ENCODE results near the gene SMAD1.

Gene SMAD1

DNA sequence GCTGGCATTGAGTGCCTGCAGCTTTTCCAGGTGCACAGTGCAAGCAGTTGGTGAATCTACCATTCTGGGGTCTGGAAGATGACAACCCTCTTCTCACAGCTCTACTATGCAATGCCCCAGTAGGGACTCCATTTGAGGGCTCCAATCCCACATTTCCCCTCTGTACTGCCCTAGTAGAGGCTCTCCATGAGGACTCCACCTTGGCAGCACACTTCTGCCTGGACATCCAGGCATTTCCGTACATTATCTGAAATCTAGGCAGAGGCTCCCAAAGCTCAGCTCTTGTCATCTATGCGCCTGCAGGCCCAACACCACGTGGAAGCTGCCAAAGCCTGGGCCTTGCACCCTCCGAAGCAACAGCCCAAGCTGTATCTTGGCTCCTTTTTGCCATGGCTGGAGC lies 8.4 kb upstream of the SMAD1 start:
- DNase-seq (ENCODE audit: extremely low spot score): no peak
- no peak for TF ChIP-seq PKNOX1 (IDR thresholded peaks at IDR 0.05)
- TF ChIP-seq FOXA1 (IDR thresholded peaks at IDR 0.05): no peak
- TF ChIP-seq BHLHE40 (IDR thresholded peaks at IDR 0.05; ENCODE audit: borderline replicate concordance): no peak
- TF ChIP-seq HDGF (IDR thresholded peaks at IDR 0.05; ENCODE audit: borderline replicate concordance): no peak
- TF ChIP-seq NFRKB (IDR thresholded peaks at IDR 0.05): no peak
- TF ChIP-seq SUZ12 (IDR thresholded peaks at IDR 0.05): no peak
- no peak for TF ChIP-seq FOXM1 (IDR thresholded peaks at IDR 0.05; ENCODE audit: borderline replicate concordance)
- no peak for TF ChIP-seq L3MBTL2 (conservative IDR thresholded peaks at IDR 0.05)
- TF ChIP-seq FOXK2 (IDR thresholded peaks at IDR 0.05): no peak
- TF ChIP-seq CTBP1 (IDR thresholded peaks at IDR 0.05; ENCODE audit: borderline replicate concordance): no peak
- TF ChIP-seq ARNT (IDR thresholded peaks at IDR 0.05): no peak
- ChIA-PET CTCF (no interaction called here), POLR2A (no interaction called here)

DNA sequence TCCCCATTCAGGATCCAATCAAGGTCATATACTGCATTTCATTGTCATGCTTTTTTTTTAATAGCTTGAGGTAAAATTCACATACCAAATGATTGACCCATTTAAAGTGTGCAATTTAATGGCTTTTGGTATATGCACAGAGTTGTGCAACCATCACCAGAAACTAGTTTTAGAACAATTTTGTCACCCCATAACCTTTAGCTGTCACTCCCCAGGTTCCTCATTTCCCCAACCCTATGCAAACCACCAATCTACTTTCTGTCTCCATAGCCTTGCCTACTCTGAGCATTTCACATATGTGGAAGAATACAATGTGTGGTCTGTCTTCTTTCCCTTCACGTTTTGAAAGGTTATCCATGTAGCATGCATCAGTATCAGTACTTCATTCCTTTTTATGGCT lies 1.4 kb upstream of the SMAD1 start:
- DNase-seq (ENCODE audit: extremely low spot score): no peak
- ChIA-PET POLR2A (no interaction called here), CTCF (interaction anchor here (0.6 to 0.7 kb wide), 2 partner anchors 468 to 868 kb away, joined by 3 to 5 read pairs; no protein-coding TSS in a partner anchor)
- TF ChIP-seq CTBP1 (IDR thresholded peaks at IDR 0.05; ENCODE audit: borderline replicate concordance) (no peak), NFRKB (IDR thresholded peaks at IDR 0.05) (no peak), FOXM1 (IDR thresholded peaks at IDR 0.05; ENCODE audit: borderline replicate concordance) (no peak), LEF1 (IDR thresholded peaks at IDR 0.05; ENCODE audit: borderline replicate concordance) (no peak), HDGF (IDR thresholded peaks at IDR 0.05; ENCODE audit: borderline replicate concordance) (no peak), SP1 (IDR thresholded peaks at IDR 0.05) (no peak), L3MBTL2 (conservative IDR thresholded peaks at IDR 0.05) (no peak), FOXA1 (IDR thresholded peaks at IDR 0.05) (no peak)

- ChIA-PET CTCF (no interaction called here), POLR2A (interaction anchor here (1.0 to 1.5 kb wide), 3 partner anchors 12 to 60 kb away, joined by 3 to 6 read pairs (median 4); no protein-coding TSS in a partner anchor)
- DNase-seq (ENCODE audit: extremely low spot score): no peak
- TF ChIP-seq FOXM1 (IDR thresholded peaks at IDR 0.05; ENCODE audit: borderline replicate concordance) (peak; percentile 63; the same call in 1 of the 2 replicates), SUZ12 (IDR thresholded peaks at IDR 0.05) (no peak), FOXK2 (IDR thresholded peaks at IDR 0.05) (no peak)
Measured at GRCh38 chr4:145481942-145482208, 222 bp downstream of the SMAD1 start.

- POLR2A ChIA-PET: interaction anchor here (0.8 to 1.5 kb wide), 4 partner anchors 12 to 203 kb away, joined by 3 to 6 read pairs (median 4); no protein-coding TSS in a partner anchor
- CTCF ChIA-PET: no interaction called here
- no peak for TF ChIP-seq TARDBP (IDR thresholded peaks at IDR 0.05)
- no peak for TF ChIP-seq SP1 (IDR thresholded peaks at IDR 0.05)
- TF ChIP-seq L3MBTL2 (conservative IDR thresholded peaks at IDR 0.05): peak; percentile 31; the same call in 1 of the 2 replicates
- TF ChIP-seq PKNOX1 (IDR thresholded peaks at IDR 0.05): no peak
- TF ChIP-seq FOXK2 (IDR thresholded peaks at IDR 0.05): peak; percentile 66; the same call in 1 of the 2 replicates
- TF ChIP-seq HDGF (IDR thresholded peaks at IDR 0.05; ENCODE audit: borderline replicate concordance): no peak
- no peak for TF ChIP-seq ARNT (IDR thresholded peaks at IDR 0.05)
- no peak for TF ChIP-seq ELF4 (IDR thresholded peaks at IDR 0.05)
- DNase-seq (ENCODE audit: extremely low spot score): peak; percentile 55
Measured at GRCh38 chr4:145482209-145483037, 770 bp downstream of the SMAD1 start.

GRCh38 chr4:145483514-145483913 lies 1.9 kb downstream of the SMAD1 start:
- no peak for TF ChIP-seq ARNT (IDR thresholded peaks at IDR 0.05)
- TF ChIP-seq FOXA1 (IDR thresholded peaks at IDR 0.05): no peak
- no peak for TF ChIP-seq PKNOX1 (IDR thresholded peaks at IDR 0.05)
- TF ChIP-seq HDGF (IDR thresholded peaks at IDR 0.05; ENCODE audit: borderline replicate concordance): no peak
- TF ChIP-seq L3MBTL2 (conservative IDR thresholded peaks at IDR 0.05): no peak
- CTCF ChIA-PET: interaction anchor here (1.0 kb wide), 1 partner anchor 56 kb away, joined by 3 read pairs; no protein-coding TSS in a partner anchor
- DNase-seq (ENCODE audit: extremely low spot score): no peak
- POLR2A ChIA-PET: interaction anchor here (1.5 kb wide), 1 partner anchor 11 kb away, joined by 6 read pairs; no protein-coding TSS in a partner anchor

- CTCF ChIA-PET: interaction anchor here (0.6 to 1.0 kb wide), 3 partner anchors 13 to 125 kb away, joined by 3 read pairs; no protein-coding TSS in a partner anchor
- POLR2A ChIA-PET: interaction anchor here (0.7 to 1.0 kb wide), 2 partner anchors 13 to 128 kb away, joined by 3 read pairs; no protein-coding TSS in a partner anchor
- peak; percentile 10 for DNase-seq (ENCODE audit: extremely low spot score)
Measured at GRCh38 chr4:145484225-145484846, 2.7 kb downstream of the SMAD1 start.

More at GRCh38 chr4:145484225-145484846, 2.7 kb downstream of the SMAD1 start:
- TF ChIP-seq PKNOX1 (IDR thresholded peaks at IDR 0.05) (peak; percentile 93), CTBP1 (IDR thresholded peaks at IDR 0.05; ENCODE audit: borderline replicate concordance) (peak; percentile 71; the same call in 1 of the 2 replicates), SP1 (IDR thresholded peaks at IDR 0.05) (no peak)
